Uterus (tissue), 2 donors: ENCODE results near the gene UBAP1L.

Experiments
- CTCF ChIP-seq, 4 experiments: fragments of 200-600 bp in 2 of 4; fragments of 450-650 bp in 2 of 4; sonication (generic) in 2 of 4; IDR thresholded peaks; one replicate each; pipeline ENCODE4 v1.5.1; 2016 to 2019; ENCODE audit warnings: antibody characterized with exemption in 4 of 4, mild to moderate bottlenecking in 2 of 4, moderate library complexity in 1 of 4
- POLR2A ChIP-seq, 2 donors: fragments of 450-650 bp; IDR thresholded peaks; one replicate each; pipeline ENCODE4 v1.6.1; 2016; ENCODE audit warnings: antibody characterized with exemption in 2 of 2, mild to moderate bottlenecking in 1 of 2, moderate library complexity in 1 of 2

GRCh38 chr15:65156692-65157091 is 41.7 kb upstream of the UBAP1L start:
- TF ChIP-seq CTCF (IDR thresholded peaks at IDR 0.05), result no peak
- TF ChIP-seq POLR2A (IDR thresholded peaks at IDR 0.05), result no peak
